HUES6 (cell line): ENCODE data around the gene SGCD.

Source experiments
- H3K27ac ChIP-seq: 2 replicates; pipeline ENCODE4 v1.7.0; 2013; ENCODE audit warnings: low read depth, mild to moderate bottlenecking, low read length, inconsistent platforms
- H3K27me3 ChIP-seq: 2 replicates; pipeline ENCODE4 v1.6.1; 2013; ENCODE audit warnings: low read length; ENCODE audit not compliant: control insufficient read depth, insufficient read depth
- H3K36me3 ChIP-seq: 2 replicates; pipeline ENCODE4 v1.6.1; 2013; ENCODE audit warnings: low read length; ENCODE audit not compliant: control insufficient read depth, insufficient read depth
- H3K4me1 ChIP-seq: 2 replicates; pipeline ENCODE4 v1.6.1; 2013; ENCODE audit warnings: low read length; ENCODE audit not compliant: control insufficient read depth, insufficient read depth
- H3K4me3 ChIP-seq: 2 replicates; pipeline ENCODE4 v1.5.1; 2013; ENCODE audit warnings: low read depth, low read length
- H3K9ac ChIP-seq: one replicate; pipeline ENCODE4 v1.6.1; 2013; ENCODE audit warnings: mild to moderate bottlenecking, low read length
- H3K9me3 ChIP-seq: 2 replicates; pipeline ENCODE4 v1.6.1; 2013; ENCODE audit warnings: low read depth, low read length; ENCODE audit not compliant: control insufficient read depth, insufficient read depth

Gene SGCD

DNA sequence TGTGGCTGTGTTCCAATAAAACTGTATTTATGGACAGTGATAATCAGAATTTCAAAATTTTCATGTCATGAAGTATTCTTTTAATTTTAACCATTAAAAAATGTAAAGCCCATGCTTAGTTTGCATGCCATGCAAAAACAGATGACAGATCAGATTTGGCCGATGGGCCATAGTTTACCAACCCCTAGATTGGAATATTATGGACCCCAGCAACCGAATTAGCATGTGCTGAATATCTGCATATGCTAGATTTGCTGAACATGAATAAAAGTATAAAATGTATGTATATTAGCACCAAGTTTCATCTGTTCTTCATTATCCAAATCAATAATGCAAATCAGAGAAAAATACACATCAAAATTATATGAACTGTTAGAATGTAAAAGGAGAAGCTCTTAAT is 364.6 kb downstream of the SGCD start:
- Histone ChIP-seq H3K9me3 (no peaks in the 10 kb centered on the region), H3K4me1 (peaks cover 9% of the 10 kb centered on the region; the same call in 1 of the 2 replicates), H3K27me3 (no peaks in the 10 kb centered on the region), H3K36me3 (no peaks in the 10 kb centered on the region), H3K4me3 (no peak overlapping the region), H3K9ac (no peak overlapping the region), H3K27ac (no peak overlapping the region)

DNA sequence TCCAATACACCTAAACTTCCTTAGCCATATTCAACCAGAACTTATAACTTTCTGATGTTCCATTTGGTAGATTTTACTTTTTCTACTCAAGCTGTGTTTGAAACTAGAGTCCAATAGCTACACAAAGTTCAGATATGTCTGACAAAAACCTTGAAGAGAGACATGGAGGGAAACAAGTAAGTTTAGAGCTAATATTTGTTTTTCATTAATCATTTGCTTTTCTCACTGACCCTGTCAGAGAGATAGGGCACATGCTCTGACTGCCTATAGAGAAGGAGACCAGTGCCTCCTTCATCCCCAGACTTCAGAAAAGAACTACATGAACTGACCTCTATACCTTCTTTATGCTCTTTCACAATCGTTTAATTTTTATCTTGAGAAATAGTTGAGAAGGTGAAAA is 366.1 kb downstream of the SGCD start:
- Histone ChIP-seq H3K36me3 (no peaks in the 10 kb centered on the region), H3K27ac (no peak overlapping the region), H3K4me3 (no peak overlapping the region), H3K9ac (no peak overlapping the region), H3K4me1 (peaks cover 9% of the 10 kb centered on the region; the same call in 1 of the 2 replicates), H3K27me3 (no peaks in the 10 kb centered on the region), H3K9me3 (no peaks in the 10 kb centered on the region)

DNA sequence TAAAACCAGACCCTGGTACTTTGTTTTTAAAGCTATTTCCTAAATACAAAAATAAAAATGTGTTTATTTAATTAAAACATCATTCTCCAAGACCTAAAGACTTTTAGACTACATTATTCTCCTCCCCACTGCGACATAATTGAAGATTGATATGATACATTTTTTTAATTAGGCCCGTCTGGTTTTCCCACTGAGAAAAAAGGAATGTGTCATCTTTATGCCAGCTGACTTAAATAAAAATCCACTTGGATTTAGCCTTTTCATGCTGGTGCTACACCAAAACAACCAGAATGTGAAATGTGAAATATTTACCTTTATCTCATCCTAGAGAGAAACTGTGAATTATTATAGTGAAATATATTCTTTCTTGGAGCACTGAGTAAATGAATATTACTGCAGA is 367.6 kb downstream of the SGCD start:
- H3K27ac ChIP-seq = no peak overlapping the region
- H3K36me3 ChIP-seq = no peaks in the 10 kb centered on the region
- H3K4me3 ChIP-seq = no peak overlapping the region
- H3K4me1 ChIP-seq = peaks cover 9% of the 10 kb centered on the region; the same call in 1 of the 2 replicates
- no peaks in the 10 kb centered on the region for H3K9me3 ChIP-seq
- no peak overlapping the region for H3K9ac ChIP-seq
- no peaks in the 10 kb centered on the region for H3K27me3 ChIP-seq

DNA sequence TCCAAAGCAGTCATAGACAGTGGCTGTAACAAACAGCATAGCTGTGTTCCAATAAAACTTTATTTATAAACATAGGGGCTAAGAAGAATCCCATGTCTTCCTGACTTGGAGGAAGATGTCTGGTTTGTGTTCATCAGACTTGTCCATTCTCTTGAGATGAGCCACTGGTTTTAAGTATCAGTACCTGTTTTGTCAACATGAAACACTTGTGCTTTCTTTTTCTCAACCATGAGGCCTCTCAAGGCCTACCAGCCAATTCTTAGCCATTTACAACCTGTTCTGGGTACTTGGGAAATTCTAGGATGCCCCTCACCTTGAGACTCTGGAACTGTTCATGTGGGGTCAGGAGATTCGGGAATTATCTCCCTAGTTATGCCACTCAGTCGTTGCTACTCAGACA is 368.8 kb downstream of the SGCD start:
- Histone ChIP-seq H3K4me3 (no peak overlapping the region), H3K27me3 (no peaks in the 10 kb centered on the region), H3K27ac (no peak overlapping the region), H3K9ac (no peak overlapping the region), H3K9me3 (no peaks in the 10 kb centered on the region), H3K4me1 (peaks cover 9% of the 10 kb centered on the region; the same call in 1 of the 2 replicates), H3K36me3 (no peaks in the 10 kb centered on the region)

DNA sequence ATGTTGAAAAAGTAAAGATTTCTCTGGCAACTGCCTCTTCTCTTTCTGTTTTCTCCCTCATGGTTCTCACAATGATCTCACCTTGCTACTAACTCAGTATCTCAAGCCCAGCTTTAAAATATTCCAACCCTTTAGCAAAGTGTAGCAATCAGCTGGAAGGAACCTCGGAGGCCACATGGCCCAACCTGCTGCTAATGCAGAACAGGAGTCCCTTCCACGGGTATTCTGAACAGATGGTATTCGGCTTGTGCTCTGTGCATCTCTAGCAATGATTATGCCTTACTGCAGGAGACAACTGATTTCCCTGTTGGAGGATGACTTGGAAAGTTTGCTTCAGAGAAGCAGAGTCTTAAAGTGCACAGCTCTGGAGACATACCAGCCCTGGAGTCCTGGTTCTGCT is 371.4 kb downstream of the SGCD start:
- Histone ChIP-seq H3K9ac (no peak overlapping the region), H3K27ac (no peak overlapping the region), H3K4me3 (no peak overlapping the region), H3K36me3 (no peaks in the 10 kb centered on the region), H3K4me1 (peaks cover 9% of the 10 kb centered on the region; the same call in 1 of the 2 replicates), H3K27me3 (no peaks in the 10 kb centered on the region), H3K9me3 (no peaks in the 10 kb centered on the region)

DNA sequence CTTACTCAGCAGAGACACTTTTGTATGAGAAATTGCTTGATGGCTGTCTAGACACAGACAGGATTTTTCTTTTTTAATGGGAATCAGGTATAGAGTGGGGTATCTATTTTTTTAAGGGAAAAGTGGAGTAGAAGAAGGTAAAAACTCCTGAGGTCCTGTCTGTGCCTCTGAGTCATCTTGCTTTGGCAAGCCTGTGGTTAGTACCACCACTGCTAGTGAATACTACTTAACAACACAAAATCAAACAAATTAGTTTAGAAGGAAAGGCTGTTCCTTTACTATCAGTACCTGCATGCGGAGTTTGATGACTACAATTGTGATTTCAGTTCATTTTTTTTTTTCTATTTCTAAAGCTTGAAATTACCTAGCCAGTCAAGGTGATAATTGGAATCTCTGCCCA is 372.2 kb downstream of the SGCD start:
- Histone ChIP-seq H3K27ac (no peak overlapping the region), H3K9ac (no peak overlapping the region), H3K27me3 (no peaks in the 10 kb centered on the region), H3K36me3 (no peaks in the 10 kb centered on the region), H3K9me3 (no peaks in the 10 kb centered on the region), H3K4me1 (0 out of 2 replicates have a peak, but pooled peaks cover 2% of the 10 kb centered on the region), H3K4me3 (no peak overlapping the region)

DNA sequence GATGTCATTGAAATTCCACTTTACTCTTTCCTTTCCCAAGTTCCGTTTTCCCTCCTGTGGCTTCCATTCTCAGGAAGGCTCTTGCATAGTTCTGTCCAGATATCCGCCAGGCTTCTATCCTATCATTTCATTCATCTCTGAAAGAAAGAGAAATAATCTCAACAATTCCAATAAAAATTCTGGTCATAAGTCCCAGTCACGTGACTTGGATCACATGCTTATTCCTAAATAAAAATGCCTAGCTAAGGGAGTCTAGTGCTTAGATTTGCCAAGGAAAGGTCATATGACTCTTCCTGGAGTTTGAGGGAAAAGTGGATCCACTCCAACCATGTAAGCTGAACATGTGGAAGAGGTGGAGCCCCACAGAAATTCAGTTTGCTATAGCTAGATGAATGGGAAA is 377.2 kb downstream of the SGCD start:
- Histone ChIP-seq H3K4me3 (no peak overlapping the region), H3K9me3 (no peaks in the 10 kb centered on the region)

DNA sequence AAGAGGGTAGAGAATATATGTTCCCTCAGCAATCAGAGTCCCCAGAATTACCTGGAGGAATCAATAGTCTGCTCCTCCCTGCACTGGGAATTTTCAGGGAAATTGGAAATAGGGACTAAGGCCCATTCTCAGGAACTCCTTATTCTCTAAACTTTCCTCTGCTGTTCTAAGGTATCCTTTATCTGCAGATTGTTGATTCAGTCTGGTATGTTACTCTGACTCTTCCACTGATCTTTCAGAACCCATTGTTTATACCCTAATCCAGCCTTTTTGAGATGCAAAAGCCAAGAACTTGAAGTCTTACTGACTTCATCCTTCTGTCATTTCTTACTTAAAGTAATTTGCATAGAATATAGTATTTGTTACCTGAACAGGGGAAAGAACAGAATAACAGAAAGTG is 379.7 kb downstream of the SGCD start:
- peak overlapping the region; percentile 85 for H3K9ac ChIP-seq
- H3K4me1 ChIP-seq = peaks cover 36% of the 10 kb centered on the region
- no peaks in the 10 kb centered on the region for H3K36me3 ChIP-seq
- H3K27me3 ChIP-seq = no peaks in the 10 kb centered on the region
- no peaks in the 10 kb centered on the region for H3K9me3 ChIP-seq
- peak overlapping the region; percentile 94 for H3K27ac ChIP-seq
- peak overlapping the region; percentile 7; the same call in 1 of the 2 replicates for H3K4me3 ChIP-seq

More for the DNA sequence above, 377.2 kb downstream of the SGCD start:
- H3K4me1 ChIP-seq = peaks cover 32% of the 10 kb centered on the region
- H3K27me3 ChIP-seq = no peaks in the 10 kb centered on the region
- no peak overlapping the region for H3K9ac ChIP-seq
- no peaks in the 10 kb centered on the region for H3K36me3 ChIP-seq
- H3K27ac ChIP-seq = no peak overlapping the region

DNA sequence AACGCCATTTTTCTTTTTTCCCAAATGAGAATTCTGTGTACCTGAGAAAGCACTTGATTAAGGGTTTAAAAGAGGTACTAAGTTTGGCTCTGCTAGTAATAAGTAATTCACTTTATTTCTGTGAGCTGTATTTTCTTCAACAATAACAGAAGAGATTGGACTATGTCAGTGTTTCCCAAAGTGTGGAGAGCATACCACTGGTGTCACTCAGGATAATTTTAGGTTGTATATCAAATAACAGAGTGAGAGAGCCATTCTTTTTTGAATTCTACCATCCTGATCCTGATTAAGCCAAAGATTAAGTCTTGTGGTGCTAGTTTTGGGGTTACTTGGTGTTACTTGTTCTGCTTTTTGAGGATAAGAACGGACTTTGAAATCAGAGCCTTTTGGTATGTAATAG is 380.8 kb downstream of the SGCD start:
- H3K36me3 ChIP-seq = no peaks in the 10 kb centered on the region
- no peak overlapping the region for H3K9ac ChIP-seq
- H3K27me3 ChIP-seq = no peaks in the 10 kb centered on the region
- peak overlapping the region; percentile 73; the same call in 1 of the 2 replicates for H3K27ac ChIP-seq
- H3K4me3 ChIP-seq = no peak overlapping the region
- no peaks in the 10 kb centered on the region for H3K9me3 ChIP-seq
- peaks cover 37% of the 10 kb centered on the region for H3K4me1 ChIP-seq

DNA sequence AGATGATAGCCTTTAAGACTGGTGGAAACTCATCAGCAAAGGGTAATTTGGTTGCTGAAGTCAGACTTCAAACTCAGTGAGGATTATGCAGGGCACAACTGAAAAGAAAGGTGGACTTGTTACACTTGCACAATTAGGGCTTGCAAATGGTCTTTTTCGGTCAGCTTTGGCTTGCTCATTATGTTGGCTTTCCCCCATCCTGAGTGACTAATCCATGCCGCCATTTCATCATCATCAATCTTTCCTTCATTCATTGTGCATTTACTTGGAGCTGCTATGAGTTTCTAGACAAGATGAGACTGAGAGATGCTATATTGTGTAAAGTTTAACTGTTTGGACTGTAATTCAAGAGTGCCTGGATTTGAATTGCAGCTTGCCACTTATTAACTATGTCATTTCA is 388.3 kb downstream of the SGCD start:
- no peak overlapping the region for H3K27ac ChIP-seq

DNA sequence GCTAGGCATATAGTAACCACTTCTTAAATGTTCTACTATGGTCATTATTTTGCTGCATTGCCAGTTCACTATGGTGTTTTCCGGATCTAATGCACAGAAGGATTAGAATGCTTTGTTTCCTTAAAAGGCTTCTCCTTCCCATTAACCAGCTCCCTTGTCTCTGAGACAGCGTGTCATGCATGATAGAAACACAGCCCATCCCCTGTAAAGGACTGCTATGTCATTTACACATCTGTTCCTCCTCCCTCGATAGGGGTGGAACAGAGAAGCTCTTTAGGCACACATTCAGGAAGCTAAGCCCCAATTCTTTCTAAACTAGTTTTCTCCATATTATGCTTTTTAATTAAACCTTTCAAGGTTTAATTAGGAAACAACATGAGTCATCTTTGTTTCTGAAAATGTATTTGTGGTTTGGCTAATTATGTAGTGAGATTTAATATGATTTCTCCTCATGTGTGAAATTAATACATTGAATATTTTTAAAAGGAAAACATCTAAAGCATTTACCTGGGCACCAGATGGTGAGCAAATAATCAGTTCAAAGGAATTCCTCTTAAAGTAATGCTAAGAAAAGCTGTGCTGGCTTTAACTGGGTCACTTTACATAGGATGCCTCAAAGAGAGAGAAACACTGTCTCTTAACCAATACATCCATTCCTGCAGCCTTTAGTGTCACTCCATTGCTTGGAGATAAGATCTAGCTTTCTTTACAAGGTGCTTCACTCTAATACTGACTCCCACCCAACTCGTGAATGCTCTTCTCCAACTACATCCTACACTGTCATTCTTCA is 389.8 kb downstream of the SGCD start:
- peaks cover 40% of the 10 kb centered on the region for H3K4me1 ChIP-seq
- no peaks in the 10 kb centered on the region for H3K27me3 ChIP-seq
- no peaks in the 10 kb centered on the region for H3K9me3 ChIP-seq
- peak overlapping the region; percentile 47 for H3K9ac ChIP-seq
- no peak overlapping the region for H3K4me3 ChIP-seq
- no peak overlapping the region; the same call in 1 of the 2 replicates for H3K27ac ChIP-seq
- H3K36me3 ChIP-seq = no peaks in the 10 kb centered on the region

More for the DNA sequence above, 388.3 kb downstream of the SGCD start:
- H3K4me3 ChIP-seq = no peak overlapping the region
- H3K4me1 ChIP-seq = peaks cover 40% of the 10 kb centered on the region
- no peaks in the 10 kb centered on the region for H3K9me3 ChIP-seq
- H3K27me3 ChIP-seq = no peaks in the 10 kb centered on the region
- no peak overlapping the region for H3K9ac ChIP-seq
- H3K36me3 ChIP-seq = no peaks in the 10 kb centered on the region
